GM21528 (cell line): ENCODE measurements around the gene TMEM131.
A peak's percentile ranks its signal among the peaks of the same experiment; 100 is the strongest.
"Not testable (repeated sequence)": the region's sequence is repeated elsewhere in the genome, so short reads cannot be mapped to it uniquely, and the experiment has no call there.

Source experiments
- ATAC-seq: cut with Tn5 transposase; IDR thresholded peaks from one replicate; pipeline ENCODE4 v1.9.1; 2021; ENCODE audit warnings: mild to moderate bottlenecking, moderate library complexity; ENCODE audit not compliant: unreplicated experiment, low FRiP score

The TMEM131 gene

DNA sequence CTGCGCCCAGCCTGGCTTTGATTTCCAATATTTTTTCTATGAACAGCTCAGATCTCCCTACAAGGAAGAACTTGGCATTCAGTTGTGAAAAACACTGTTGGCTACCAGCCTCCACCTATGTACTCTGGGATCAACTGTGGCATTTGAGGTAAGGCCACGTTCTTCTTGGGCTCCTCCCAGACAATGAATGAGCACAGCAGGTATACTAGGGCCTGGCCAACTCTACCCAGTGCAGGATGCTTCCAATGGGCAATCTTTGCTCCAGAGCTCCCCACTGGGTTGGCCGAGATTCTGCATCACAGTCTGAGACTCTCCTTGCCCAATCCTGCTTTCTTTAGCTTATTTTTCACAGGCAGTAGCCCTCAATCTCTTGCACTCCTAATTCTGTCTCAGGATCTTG lies 75.9 kb downstream of the TMEM131 start:
- ATAC-seq = no peak

DNA sequence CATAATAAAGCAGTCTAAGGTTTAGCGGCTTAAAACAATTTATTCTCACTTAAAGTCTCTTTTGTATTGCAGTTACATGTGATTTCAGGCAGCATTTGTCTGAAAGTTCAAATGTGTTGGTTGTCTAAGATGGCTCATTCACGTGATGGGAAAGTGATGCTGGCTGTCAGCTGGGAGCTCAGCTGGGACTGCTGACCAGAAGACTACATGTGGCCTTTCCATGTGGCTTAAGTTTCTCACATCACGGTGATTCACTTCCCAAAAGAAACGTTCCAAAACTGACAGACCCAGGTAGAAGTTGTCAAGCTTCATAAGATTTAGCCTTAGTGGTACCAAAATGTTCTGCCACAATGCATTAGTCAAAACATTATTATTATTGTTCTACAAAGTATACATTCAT lies 76.9 kb downstream of the TMEM131 start:
- ATAC-seq = no peak

DNA sequence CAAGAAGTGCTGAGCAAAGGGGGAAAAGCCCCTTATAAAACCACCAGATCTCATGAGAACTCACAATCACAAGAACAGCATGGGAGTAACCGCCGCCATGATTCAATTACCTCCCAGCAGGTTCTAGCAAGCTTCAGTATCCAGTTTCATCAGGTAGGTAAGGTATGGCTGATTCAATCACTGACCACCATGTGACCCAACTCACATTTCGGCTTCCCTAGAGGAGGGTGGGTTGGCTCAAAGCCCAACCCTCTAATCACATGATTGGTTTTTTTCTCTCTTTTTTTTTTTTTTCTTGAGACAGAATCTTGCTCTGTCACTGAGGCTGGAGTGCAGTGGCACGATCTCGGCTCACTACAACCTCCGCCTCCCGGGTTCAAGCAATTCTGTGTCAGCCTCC lies 78.1 kb downstream of the TMEM131 start:
- not testable (repeated sequence) for ATAC-seq

DNA sequence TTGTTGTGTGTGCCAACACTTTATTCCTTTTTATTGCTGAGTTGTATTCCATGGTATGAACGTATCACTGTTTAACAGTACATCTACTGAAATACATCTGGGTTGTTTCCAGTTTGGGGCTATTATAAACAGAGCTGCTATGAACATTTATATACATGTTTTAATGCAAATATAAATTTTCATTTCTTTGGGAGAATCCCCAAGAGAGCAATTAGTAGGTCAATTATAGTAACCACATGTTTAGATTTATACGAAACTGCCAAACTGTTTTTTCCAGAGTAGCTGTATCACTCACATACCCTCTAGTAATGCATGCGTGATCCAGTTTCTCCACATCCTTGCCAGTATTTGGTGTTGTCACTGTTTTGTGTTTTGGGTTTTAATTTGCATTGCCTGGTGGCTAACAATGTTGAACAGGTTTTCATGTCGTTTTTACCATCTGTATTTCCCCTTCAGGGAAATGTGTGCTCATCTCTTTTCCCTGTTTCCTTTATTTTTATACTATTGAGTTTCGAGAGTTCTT lies 81.0 kb downstream of the TMEM131 start:
- no peak for ATAC-seq

DNA sequence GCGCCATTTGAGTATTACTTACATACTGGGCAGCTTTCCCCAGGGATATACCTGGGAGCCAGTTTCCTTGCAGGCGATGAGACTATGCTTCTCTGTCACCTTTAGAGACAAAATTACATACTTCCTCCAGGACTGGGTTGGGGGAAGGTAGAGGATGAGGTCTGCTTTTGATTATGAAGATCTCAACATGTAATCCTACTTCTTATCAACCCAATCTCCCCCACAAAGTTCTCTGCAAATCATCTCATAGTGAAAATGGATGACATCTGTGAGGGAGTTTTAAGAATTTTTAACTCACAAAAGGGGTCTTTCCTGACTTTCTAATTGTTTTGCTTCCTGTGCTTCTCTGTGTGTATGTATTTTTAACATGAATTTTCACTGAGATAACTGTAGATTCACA lies 81.9 kb downstream of the TMEM131 start:
- ATAC-seq = no peak

DNA sequence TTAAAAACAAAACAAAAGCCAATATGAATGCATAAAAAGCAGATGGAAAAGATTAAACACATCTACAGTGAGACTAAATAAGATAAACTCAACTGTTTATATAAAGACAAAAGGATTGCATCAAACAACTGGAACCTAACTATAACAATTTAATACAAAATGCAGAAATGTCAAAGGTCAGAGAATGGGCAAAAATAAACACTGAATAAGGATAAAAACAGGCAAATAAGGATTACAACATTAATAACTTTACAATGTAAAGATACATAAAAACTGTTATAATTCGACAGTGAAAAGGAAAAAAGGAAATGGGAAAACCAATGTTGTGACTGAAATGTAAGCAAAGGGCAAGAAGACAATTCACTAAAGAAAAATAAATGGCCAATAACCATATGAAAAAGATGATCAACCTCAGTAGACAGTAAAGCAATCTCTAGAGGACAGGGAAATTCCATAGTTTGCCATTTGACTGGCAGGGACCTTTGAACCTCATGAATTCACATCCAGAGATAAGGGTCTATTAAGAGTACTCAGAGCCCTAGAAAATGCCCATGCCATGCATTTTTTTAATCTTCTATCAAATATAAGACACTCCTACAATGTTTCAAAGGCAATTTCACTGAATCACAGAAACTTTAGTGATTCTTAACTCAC lies 83.7 kb downstream of the TMEM131 start:
- no peak for ATAC-seq

DNA sequence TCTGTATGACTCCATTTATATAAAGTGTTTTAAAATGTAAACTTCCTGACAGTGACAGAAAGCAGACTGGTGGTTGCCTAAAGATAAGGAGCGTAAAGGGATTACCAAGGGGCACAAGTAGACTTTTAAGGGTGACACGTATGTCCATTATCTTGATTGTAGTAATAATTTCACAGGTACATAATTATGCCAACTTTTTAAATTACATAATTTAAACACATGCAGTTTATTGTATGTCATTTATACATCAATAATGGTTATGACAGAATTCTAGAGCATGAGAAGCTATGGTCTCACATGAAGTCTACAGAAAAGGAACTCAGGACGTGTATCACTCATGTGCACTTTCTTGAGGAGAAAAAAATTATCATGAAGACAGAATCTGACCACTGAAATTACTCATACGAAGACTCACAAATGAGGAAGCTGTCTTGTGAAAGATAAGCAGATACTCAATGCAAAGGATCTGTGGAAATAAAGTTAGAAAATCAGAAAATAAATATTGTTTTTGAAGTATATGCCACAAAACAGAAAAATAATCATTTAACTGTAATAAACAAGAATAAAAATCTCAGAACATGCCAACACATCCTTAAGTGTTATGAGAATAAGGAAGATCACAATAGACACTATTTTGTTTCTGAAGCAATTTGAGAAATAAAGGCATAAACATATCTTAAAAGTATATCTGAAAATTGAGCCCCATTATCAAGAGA lies 84.4 kb downstream of the TMEM131 start:
- peak; percentile 70 for ATAC-seq

DNA sequence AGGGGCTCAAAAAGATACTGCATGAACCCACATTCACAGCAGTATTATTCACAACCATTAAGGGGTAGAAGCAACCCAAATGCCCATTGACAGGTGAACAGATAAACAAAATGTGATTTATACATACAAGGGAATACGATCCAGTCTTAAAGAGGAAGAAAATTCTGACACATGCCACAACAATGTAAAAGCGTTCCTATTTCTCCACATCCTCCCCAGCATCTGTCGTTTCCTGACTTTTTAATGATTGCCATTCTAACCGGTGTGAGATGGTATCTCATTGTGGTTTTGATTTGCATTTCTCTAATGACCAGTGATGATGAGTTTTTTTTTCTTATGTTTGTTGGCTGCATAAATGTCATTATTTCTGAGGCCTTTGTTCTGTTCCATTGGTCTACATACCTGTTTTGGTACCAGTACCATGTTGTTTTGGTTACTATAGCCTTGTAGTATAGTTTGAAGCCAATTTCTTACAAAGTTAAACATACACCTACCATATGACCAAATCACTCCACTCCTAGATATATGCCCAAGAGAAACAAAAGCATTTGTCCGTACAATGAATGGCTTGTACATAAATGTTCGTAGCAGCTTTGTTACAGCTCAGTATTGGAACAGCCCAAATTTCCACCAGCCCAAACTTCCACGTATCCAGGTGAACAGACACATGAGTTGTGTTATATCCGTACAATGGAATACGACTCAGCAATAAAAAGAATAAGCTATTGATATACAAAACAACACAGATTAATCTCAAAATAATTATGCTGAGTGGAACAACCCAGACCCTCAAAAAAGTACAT lies 85.1 kb downstream of the TMEM131 start:
- no peak for ATAC-seq

DNA sequence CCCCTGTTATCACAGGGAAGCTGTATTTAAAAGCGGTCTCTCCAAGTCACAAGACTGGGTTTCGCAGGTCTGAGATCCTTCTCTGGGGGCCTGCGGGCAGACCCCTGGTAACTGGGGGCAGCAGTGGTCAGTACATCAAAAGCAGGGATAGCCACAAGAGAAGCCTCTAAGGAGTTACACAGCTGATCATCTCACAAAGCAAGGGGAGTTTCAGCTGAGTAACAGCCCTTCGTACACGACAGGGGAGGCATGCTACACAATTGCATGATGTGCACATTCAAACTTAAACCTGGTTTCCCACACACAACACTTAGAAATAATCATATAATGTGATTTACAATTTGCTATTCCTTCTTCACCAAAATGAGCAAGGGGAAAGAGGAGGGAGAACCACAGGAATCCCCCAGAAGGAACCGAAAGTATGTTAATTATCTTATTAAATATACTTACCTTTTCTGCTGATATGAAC lies 87.5 kb downstream of the TMEM131 start:
- ATAC-seq = no peak

DNA sequence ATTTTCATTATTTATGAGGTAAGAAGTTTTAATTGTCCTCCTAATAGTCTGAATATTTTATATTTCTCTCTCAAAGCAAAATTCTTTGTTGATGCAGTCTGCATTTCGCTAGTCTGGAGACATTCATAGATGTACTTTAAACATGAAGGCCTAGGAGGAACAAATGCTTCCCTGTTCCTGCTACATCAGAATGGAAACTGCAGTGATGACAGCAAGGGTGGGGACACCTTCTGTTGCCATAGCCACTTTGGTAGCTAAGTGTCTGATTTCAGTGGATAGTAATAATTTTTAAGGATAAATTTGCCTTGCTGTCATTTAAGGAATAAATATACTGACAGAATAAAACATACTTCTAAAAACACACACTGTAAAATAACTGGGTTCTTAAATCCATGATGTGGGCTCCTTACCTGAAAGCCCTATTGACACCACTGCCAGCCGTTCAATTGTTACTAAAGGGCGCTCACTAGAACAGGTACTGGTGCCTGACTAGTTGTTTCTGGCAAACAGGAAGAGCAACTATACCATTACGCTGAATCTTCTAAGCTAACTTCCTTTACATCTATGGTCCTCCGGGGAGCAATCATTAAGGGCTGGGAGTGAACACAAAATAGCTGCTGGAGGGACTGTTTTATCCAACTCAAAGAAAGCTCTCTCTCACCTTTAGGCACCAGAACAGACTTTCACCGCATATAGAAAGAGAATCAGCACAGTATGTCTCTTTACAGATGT lies 88.2 kb downstream of the TMEM131 start:
- ATAC-seq = no peak

DNA sequence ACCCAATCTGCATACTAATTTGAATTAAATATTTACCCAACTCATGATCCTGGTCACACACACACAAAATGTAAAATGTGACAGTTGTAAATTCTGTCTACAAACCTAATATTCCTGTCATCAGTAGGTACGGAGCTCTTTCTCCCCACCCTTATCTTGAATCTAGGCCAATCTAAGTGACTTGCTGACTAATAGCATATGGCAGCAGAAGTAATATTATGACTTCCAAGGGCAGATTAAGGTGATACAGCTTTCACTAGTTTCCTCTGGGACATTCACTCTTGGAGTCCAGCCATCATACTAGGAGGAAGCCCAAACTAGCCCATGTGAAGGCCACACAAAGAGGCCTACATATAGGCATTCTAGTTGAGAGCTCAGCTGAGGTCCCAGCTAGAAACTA lies 89.4 kb downstream of the TMEM131 start:
- ATAC-seq = no peak

DNA sequence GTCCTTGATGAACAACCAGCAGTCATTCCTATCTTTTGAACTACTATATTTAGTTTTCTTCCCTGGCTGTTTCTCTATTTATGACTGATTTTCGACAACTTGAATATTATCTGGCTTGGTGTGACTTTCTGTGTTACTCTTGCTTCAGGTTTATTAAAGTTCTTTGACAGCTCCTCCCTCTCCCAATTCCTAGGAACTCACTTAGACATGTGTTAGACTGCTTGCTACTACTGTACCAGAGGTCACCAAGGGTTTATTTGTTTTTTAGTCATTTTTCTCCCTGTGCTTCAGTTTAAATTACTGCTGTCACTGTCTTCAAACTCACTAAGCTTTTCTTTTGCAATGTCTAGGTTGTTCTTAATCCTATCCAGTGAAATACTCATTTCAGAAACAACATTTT lies 90.5 kb downstream of the TMEM131 start:
- no peak for ATAC-seq

DNA sequence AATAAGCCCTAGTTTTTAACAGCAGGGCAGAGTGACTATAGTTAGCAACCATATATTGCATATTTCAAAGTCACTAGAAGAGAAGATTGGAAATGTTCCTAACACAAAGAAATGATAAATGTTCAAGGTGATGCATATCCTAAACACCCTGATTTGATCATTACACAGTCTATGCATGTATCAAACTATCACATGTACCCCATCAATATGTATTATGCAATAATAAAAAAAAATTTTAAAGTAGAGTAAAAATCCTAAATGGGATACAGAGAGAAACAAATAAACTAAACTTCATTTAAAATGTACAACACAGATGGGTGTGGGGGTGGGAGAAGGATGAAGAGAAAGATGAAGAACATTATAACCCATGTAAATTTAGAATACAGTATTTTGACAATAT lies 93.9 kb downstream of the TMEM131 start:
- ATAC-seq = no peak

DNA sequence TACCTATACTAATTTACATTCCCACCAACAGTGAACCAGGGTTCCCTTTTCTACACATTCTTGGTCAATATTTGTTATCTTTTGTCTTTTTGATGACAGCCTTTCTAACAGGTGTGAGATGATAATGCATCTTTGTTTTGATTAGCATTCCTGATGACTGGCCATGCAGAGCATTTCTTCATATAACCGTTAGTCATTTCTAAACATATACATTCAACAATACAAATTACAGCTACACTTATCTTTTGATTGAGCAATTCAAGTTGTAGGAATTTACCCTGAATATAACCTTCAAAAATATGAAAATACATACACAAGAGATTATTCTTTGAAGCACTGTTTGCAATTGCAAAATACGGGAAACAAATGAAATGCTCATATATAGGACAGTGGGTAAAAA lies 94.9 kb downstream of the TMEM131 start:
- no peak for ATAC-seq

DNA sequence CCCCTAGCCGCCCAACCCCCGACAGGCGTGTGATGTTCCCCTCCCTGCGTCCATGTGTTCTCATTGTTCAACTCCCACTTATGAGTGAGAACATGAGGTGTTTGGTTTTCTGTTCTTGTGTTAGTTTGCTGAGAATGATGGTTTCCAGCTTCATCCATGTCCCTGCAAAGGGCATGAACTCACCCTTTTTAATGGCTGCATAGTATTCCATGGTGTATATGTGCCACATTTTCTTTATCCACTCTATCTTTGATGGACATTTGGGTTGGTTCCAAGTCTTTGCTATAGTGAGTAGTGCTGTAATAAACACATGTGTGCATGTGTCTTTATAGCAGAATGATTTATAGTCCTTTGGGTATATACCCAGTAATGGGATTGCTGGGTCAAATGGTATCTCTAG lies 102.7 kb downstream of the TMEM131 start:
- not testable (repeated sequence) for ATAC-seq

DNA sequence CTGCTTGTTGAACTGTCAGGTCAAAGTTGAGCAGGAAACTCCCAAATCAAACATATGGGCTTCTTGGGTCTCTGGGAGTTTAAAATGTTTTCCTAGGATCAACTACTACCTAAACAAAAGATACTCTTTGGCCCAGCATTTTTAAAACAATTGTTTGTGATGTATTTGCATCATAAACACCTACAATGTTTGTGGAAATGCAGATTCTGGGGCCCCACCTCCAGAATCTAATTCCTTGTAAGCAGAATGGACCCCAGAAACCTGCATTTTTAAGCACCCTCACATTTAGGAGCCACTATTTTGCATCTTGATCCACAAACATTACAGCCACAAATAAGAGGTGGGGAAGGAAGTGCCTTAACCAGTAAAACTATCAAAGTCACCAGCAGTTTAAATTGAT lies 104.1 kb downstream of the TMEM131 start:
- ATAC-seq = no peak

DNA sequence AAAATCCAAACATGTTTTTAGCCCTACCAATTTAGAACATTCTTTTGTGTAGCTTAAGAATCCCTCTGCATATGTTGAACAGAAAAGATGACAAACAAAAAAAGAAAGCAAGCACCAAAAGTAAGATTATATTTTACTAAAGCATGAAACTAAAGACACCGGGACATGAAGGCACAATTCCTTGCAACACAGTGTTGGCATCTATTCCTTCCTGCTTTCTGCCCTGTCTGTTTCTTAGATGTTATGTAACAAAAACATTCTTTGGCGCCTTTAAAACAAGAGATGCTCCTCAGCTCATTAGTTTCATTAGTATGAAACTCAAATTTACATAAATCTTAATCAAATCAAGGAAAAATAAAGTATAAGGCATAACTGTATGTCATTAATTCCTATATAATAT lies 106.6 kb downstream of the TMEM131 start:
- no peak for ATAC-seq

DNA sequence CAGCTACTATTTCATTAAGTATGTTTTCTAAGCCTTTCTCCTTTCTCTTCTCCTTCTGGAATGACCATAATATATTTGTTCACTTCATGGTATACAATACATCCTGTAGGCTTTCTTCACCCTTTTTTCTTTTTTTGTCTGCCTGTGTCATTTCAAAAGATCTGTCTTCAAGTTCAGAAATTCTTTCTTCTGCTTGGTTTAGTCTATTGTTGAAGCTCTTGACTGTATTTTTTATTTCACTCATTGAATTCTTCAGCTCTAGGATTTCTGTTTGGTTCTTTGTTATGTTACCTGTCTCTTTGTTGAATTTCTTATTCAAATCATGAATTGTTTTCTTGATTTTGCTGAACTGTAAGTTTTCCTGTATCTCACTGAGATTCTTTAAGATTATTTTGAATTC lies 109.9 kb downstream of the TMEM131 start:
- ATAC-seq = no peak

DNA sequence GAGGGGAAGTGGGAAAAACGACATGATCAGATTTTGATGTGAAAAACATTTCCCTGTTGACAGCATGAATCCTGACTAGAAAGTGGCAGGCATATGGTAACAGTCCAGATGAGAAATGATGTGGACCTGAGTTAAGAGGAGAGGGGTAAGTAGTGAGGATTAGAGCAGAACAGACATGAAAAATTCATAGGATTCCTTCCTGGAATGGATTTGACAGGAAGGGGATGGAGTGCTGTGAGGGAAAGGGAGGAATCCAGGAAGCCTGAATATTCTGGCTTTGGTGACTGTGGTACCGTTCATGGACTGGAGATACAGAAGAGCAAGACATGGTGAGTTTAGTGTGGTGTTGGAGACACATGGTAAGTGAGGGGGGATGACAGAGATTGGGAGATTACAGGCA lies 115.4 kb downstream of the TMEM131 start:
- no peak for ATAC-seq

DNA sequence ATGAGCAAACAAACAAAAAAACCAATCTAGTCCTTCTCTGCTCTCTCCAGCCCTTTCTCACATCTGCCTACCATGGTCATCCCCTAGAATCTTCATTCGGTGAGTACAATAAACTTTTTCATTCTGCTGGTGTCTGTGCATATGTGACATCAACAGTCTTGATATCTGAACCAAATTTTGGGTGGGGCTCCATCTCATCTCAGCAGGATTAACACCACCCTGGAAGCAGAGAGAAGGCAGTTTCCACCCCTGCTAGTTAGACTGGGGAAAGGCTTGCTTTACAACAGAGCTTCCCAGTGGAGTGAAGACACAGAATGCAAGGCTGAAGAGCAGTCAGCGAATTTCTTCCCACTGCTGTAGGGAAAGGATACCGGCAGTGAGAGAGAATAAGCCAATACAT lies 116.9 kb downstream of the TMEM131 start:
- ATAC-seq = no peak

DNA sequence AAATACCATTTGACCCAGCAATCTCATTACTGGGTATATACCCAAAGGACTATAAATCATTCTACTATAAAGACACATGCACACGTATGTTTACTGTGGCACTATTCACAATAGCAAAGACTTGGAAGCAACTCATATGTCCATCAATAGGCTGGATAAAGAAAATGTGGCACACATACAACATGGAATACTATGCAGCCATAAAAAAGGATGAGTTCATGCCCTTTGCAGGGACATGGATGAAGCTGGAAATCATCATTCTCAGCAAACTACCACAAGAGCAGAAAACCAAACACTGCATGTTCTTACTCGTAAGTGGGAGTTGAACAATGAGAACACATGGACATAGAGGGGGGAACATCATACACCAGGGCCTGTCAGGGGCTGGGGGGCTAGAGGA lies 117.4 kb downstream of the TMEM131 start:
- not testable (repeated sequence) for ATAC-seq
